NCI-H187 (cell line): ENCODE results near the gene SH2D1B.

Source experiments
- DNase-seq, 2 experiments: peaks; one replicate each; lab custom pipeline; 2025; lab: John Stamatoyannopoulos, UW

SH2D1B gene

GRCh38 chr1:162398999-162399580, 12.8 kb downstream of the SH2D1B start:
- no peak for DNase-seq

DNA sequence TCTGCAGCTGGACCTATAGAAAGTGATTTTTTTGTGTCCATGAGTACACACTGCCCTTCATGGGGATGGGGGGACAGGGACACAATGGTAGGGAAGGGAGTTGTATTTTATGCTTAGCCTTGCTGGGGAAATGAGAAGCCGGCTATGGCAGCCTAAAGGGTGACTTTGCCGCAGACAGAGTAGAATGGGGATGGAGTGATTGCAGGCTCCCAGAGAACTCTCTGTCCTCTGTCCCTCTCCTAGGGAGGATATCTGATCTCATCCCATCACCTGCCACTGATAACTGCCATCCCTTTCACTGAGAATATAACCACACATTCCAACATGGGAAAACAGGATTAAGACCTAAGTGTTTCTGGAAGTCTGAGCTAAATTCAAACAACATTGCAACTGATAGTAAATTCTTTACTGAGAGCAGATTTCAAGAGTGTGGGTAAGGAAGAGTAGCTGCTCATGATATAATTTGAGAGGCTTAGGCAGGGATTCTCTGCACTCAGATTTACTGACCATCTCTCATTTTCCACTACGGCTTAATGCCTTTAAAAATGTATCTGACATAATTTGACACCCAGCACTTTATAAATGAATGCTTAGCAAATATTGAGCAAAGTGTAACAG, 13.9 kb downstream of the SH2D1B start:
- peak in 1 of 2 experiments; percentile 72 for DNase-seq

- no peak for DNase-seq
These were observed 14.9 kb downstream of the SH2D1B start for GRCh38 chr1:162397039-162397448.

DNA sequence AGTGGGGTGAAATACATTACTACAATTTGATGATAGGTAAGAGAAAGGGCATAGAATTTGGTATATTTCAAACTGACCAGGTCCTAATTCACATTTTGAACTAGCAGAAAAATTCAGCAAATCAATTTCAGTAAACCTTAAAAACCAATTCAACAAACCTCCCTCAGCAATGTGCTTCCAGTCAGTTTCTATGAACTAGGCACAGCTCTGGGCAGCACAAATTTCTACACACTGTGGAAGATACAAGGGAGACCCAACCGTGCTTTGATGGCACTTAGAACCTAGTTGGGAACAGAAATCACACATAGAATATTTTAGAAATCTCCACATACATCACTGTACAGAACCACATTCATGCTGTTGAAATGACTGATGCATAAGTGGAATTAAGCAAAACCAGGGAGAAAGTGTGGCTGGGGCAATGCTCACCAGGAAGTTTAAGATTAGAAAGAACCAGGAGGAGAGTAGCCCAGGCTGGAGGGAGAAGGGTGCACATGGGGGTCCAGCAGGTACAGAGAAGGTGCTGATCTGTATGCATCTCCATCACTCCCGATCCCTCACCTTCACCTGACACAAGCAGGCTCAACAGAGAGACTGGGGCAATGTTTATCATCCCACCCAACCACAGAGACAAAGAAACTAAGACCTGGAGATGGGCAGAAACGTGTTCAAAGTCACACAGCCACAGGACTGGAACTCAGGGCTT, 15.6 kb downstream of the SH2D1B start:
- no peak for DNase-seq

- DNase-seq, result peak in 1 of 2 experiments; percentile 28
These were observed 20.0 kb downstream of the SH2D1B start for GRCh38 chr1:162391790-162392563.

- no peak for DNase-seq
These were observed 21.3 kb downstream of the SH2D1B start for GRCh38 chr1:162390396-162391185.

DNA sequence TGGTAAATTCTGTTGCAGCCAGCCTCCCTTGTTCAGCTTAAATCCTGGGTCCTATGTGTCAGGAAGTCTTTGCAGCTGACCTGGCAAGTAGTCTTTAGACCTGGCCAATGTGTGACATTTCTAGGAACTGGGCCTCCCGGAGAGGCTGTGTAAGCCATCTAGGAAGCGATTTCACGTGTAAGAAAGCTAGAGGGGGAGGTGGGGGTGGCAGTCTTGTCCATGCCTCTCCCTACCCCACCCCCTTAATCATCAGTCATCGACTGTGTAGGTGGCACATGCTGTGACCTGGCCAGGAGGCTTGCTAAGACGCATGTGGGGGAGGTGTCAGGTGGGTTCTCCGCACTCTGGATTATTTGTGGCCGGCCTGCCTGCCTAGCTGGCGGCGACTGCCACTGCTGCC, 22.0 kb downstream of the SH2D1B start:
- no peak for DNase-seq

DNA sequence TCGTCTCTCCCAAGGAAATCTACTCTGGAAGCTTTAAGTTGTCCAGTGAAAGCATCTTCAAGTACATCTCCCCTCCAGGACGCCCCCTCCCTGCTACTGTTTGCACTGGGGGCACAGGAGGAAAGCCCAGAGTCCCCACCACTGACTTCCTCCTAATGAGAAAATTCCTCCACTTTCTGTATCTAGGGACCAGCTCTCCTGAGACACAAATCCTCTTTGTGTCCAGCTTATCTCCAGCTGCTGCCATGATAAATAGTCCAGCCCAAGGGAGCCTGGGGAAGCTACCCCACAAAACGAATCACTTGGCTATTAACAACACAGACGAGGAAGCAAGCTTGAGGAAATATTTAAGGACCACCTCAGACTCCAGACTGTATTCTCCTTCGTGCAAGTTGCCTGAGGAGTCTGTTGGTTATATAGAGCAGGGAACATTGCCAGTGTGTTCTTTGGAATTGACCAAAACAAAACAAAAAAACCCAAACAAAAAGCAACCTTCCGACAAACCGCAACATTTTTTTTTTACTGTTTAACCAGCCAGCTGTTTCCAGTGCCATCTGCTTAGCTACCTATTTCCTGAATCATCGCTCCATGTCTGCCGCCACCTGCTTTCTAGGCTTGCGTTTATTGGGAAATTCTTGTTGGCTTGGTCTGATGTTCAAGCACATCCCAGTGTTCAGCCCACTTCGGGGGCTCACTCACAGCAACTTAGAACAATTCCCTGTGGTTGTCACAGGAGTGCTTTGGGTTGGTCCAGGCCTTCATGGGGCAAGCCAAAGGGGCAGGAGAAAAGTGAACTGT, 22.7 kb downstream of the SH2D1B start:
- no peak for DNase-seq

GRCh38 chr1:162388615-162389014, 23.3 kb downstream of the SH2D1B start:
- DNase-seq, result no peak

DNA sequence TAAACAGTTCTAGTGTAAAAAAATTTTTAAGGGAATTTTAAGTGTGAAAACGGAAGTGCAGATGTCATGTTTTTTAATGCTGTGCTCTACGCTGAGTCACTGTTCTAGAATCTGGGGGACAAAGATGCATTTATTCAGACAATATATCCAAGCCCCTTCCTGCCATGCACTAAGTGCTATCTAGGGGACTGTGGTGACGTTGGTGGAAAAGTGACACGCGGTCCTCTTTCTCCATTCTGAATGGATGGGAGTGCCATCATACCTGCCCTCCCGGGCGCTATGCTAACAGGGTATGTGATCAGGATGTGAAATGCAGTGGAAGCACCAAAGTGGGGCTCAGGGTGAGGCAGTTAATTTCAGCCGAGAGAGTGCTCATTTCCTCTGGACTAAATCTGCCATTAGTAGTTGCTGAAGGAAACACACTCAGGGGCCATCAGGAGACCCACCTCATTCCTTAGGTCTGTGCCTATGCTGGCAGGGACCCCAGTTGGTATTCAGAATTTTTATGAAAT, 23.8 kb downstream of the SH2D1B start:
- no peak for DNase-seq

GRCh38 chr1:162387226-162388082, 24.5 kb downstream of the SH2D1B start:
- no peak for DNase-seq

- DNase-seq, result no peak
These were observed 25.4 kb downstream of the SH2D1B start for GRCh38 chr1:162386292-162387225.

DNA sequence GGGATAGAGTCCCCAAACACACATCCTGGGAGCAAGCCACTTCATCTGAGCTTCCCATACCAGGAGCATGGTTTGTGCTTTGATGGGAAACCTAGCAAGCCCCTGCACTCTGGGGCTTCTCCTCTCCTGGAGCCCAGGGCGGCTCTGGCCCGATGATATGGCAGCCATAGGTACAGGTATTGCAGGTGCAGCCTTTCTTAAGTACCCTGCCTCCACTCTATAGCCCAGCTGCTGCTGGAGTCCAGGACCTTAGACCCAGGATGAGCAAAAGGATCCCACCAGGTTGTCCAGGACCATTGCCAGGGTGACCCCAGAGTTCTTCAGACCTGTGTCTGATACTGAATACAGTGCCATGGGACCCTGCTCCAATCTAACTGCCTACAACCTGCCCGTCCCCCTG, 26.2 kb downstream of the SH2D1B start:
- DNase-seq, result no peak

GRCh38 chr1:162385280-162385623, 26.7 kb downstream of the SH2D1B start:
- no peak for DNase-seq

DNA sequence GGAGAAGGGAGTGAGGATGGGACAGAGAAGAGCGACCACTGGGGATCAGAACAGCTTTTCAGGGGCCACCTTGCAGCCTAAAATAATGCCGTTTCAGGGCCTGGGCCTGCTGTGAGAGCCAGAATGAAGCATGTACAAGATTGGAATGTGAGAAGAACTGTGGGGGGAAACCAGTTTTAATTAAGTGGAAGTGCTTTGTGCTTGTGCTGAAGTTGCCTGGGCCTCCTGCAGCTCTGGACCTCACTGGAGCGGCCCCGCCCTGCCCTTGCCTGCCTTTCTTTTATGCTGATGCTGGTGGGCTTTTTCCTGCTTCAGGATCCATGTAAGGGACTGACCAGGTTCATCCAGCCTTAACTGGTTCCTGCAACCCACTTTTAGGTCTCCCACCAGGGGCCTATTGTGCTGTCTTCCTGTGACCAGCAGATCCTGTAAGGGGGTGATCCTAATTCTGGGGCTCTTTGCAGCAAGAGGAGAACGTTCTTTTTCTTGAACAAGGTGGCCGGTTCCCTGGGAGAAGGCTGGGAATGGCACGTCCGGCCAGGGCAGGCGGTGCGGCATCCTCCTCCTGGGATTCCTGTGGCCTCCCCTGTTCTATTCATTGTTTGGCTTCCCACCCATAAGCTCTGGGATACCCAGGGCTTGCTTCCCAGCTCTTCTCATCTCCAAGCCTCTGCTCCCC, 27.2 kb downstream of the SH2D1B start:
- DNase-seq, result no peak

DNA sequence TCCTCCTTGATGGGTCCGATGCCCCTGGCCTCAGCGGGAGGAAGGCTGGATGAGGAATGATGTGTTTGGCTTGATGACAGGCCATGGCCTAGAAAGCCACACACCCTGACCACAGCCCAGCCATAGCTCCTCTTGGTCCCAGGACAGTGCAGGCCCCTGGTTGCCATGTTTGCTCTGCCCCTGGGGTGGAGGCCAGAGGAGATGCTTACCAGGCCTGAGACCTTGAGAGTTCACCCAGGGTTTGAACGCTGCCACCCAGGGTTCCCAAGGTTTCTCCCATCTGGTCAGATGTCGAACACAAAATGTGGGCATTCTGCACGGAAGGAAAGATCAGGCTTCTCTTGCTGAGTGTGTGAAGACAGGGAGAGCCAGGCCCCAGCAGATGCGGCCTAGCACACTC, 27.8 kb downstream of the SH2D1B start:
- no peak for DNase-seq

DNA sequence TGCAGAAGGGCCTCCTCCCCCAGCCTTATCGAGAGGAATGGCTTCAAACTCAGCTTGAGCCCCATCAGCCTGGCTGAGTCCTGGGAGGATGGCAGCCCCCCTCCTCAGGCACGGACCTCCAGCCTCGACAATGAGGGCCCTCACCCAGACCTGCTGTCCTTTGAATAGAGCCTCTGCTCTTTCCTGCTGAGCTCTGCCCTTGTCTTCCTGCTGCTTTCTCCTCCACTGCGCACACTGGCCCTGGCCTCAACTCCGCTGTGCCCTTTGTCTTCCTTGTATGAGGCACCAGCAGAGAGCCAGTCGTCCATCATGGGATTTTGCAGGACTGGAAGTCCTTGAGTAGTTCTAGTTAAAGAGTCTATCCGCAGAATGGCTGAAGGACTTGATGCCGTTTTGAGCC, 28.4 kb downstream of the SH2D1B start:
- no peak for DNase-seq

DNA sequence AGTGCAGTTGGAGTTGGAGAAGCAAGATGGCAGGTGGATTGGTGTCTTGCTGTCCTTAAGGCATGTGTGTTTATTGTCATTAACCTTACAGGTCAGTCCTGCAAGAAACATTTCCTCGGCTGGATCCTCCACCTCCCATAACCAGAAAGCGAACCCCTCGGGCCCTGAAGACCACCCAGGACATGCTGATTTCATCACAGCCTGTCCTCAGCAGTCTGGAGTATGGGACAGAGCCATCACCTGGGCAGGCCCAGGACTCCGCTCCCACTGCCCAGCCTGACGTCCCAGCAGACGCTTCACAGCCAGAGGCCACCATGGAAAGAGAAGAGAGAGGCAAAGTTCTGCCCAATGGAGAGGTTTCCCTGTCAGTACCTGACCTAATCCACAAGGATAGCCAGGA, 28.8 kb downstream of the SH2D1B start:
- no peak for DNase-seq
